Heart left ventricle (tissue), 13 donors: ENCODE measurements around the gene DCUN1D1.

ENCODE experiments used
- CTCF ChIP-seq, 12 donors: fragments of 200-600 bp; sonication (generic) in 4 of 12; IDR thresholded peaks; one replicate each; pipeline versions ENCODE4 v1.5.0 to v1.8.0; 2018 to 2022; ENCODE audit warnings: antibody characterized with exemption in 12 of 12, mild to moderate bottlenecking in 5 of 12
- POLR2A ChIP-seq, 2 donors: fragments of 450-650 bp; IDR thresholded peaks; one replicate each; pipeline ENCODE4 v1.6.1; 2017; ENCODE audit warnings: antibody characterized with exemption in 2 of 2, mild to moderate bottlenecking in 2 of 2, moderate library complexity in 2 of 2
- donor health status: ischemic (EF 13 %, LVEDD 7.1; RV severe dilation, severe dysfunction).
- donor health status: DM: no; HTN: yes; CAD: no.
- donor health status: DM: no; HTN: no; CAD: no.
- donor health status: ischemic (EF 25% LVEDD 6.9; RV normal size, moderate dysfunction).
- donor health status: ischemic (EF 25% LVEDD 5.7; RV mildly dilated, moderate dysfunction).
- donor health status: ischemic (EF 35%, LVEDD 5.7; RV mildly dilated, moderate dysfunction).
- donor health status: nonischemic (EF 11% LVEDD 7.7; RV severe dilation, severe dysfunction).
- donor health status: DM: yes; HTN: yes; CAD: no.
- donor health status: PGD.
- donor health status: ischemic (EF 29% LVEDD 5.4; RV normal size, mild dysfunction).
- donor health status: nonischemic (EF 23%, LVEDD 6.1; RV moderate dilation, normal function).

DNA sequence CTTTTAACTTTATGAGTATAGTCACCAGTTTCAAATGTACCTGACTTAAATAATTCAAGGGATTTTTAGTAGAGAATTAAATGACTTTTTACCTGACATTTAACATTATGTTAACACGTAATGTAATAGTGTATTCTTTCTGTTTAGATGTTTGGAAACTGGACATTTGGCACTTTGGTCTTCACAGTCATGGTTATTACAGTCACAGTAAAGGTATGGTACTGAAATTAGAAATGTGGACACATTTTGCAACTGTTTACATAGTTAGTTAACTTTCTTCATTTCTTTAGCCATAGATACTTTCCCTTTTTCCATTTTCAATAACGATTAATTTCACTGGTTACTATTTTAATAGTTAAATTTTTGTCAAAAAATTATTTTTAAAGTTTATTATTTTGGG lies 83.8 kb downstream of the DCUN1D1 start:
- no peak for TF ChIP-seq POLR2A (IDR thresholded peaks at IDR 0.05)
- TF ChIP-seq CTCF (IDR thresholded peaks at IDR 0.05) = no peak
